GM12878 (cell line): ENCODE results near the gene EIF5A. TPM values are rescaled to one million over a fixed set of nuclear protein-coding genes. Genes with fewer than 3 reads are reported as not detected.

Experiments
- ASH2L ChIP-seq: fragments of 300-600, 200-600 bp; sonication (generic); IDR thresholded peaks from 2 replicates; pipeline ENCODE4 v1.6.1; 2017; ENCODE audit warnings: low read depth, mild to moderate bottlenecking, borderline replicate concordance
- ATF2 ChIP-seq: IDR thresholded peaks from 2 replicates; pipeline ENCODE4 v1.6.1; 2012; ENCODE audit warnings: low read length, inconsistent platforms
- BHLHE40 ChIP-seq, 2 experiments: fragments of 450-650 bp in 1 of 2; IDR thresholded peaks; 2 replicates each; pipeline ENCODE4 v1.6.1; 2011 to 2017; ENCODE audit warnings: low read depth in 2 of 2, borderline replicate concordance in 1 of 2, improper control_type of control experiment in 1 of 2, low read length in 1 of 2, mild to moderate bottlenecking in 1 of 2
- CHD2 ChIP-seq: IDR thresholded peaks from 2 replicates; pipeline ENCODE4 v1.6.1; 2011; ENCODE audit warnings: low read depth, low read length, improper control_type of control experiment, borderline replicate concordance
- CHD4 ChIP-seq: fragments of 200-600 bp; sonication (generic); IDR thresholded peaks from 2 replicates; pipeline ENCODE4 v1.6.1; 2016; ENCODE audit warnings: mild to moderate bottlenecking
- E2F4 ChIP-seq: IDR thresholded peaks from 2 replicates; pipeline ENCODE4 v1.6.1; 2012; ENCODE audit warnings: low read depth, low read length, improper control_type of control experiment
- EZH2 ChIP-seq: IDR thresholded peaks from 2 replicates; pipeline ENCODE4 v1.6.1; 2012; ENCODE audit warnings: low read depth, mild to moderate bottlenecking, control low read depth, inconsistent platforms, low read length, borderline replicate concordance; ENCODE audit not compliant: control insufficient read depth
- FOXM1 ChIP-seq: IDR thresholded peaks from 2 replicates; pipeline ENCODE4 v1.6.1; 2012; ENCODE audit warnings: low read depth, mild to moderate bottlenecking, inconsistent platforms, low read length, moderate library complexity
- GATAD2B ChIP-seq: fragments of 450-650 bp; conservative IDR thresholded peaks from 2 replicates; pipeline ENCODE4 v1.6.1; 2017; ENCODE audit warnings: low read depth, mild to moderate bottlenecking, moderate library complexity
- HCFC1 ChIP-seq: fragments of 150-350 bp; IDR thresholded peaks from 2 replicates; pipeline ENCODE4 v1.6.1; 2014; ENCODE audit warnings: low read length
- IRF3 ChIP-seq: fragments of 450-650 bp; IDR thresholded peaks from 2 replicates; pipeline ENCODE4 v1.6.1; 2014; ENCODE audit warnings: mild to moderate bottlenecking
- NBN ChIP-seq: fragments of 450-650 bp; IDR thresholded peaks from 2 replicates; pipeline ENCODE4 v1.6.1; 2016
- POU2F2 ChIP-seq: IDR thresholded peaks from 3 replicates; pipeline ENCODE4 v1.6.1; 2011; ENCODE audit warnings: low read depth, mild to moderate bottlenecking, low read length, borderline replicate concordance
- RBBP5 ChIP-seq: fragments of 200-600 bp; sonication (generic); conservative IDR thresholded peaks from 2 replicates; pipeline ENCODE4 v1.6.1; 2016
- SMAD5 ChIP-seq: IDR thresholded peaks from 2 replicates; pipeline ENCODE4 v1.6.1; 2016; ENCODE audit warnings: antibody characterized with exemption, low read depth
- ZBTB11 ChIP-seq: fragments of 450-650 bp; formaldehyde crosslinking; IDR thresholded peaks from 2 replicates; pipeline ENCODE4 v1.5.0; 2022; ENCODE audit warnings: mild to moderate bottlenecking, missing genetic modification characterization
- polyA plus RNA-seq, 11 experiments: library from polyadenylated mRNA; depleted of rRNA in 4 of 11; unstranded in 6 of 11; stranded (reverse) in 5 of 11; fragments of >200 nt; fragmentation: Nextera tagmentation in 4 of 11; fragmentation: Illumina TruSeq in 1 of 11; extraction: Ambion mirVana in 4 of 11; extraction: Trizol in 1 of 11; gene quantifications; 1 replicate in 1 of 11; 2 replicates in 10 of 11; pipeline versions ENCODE4 v1.2.1 to v1.2.3, GENCODE V29; 2011 to 2016; ENCODE audit warnings: inconsistent platforms in 2 of 11, missing spikeins in 2 of 11, low read depth in 1 of 11
- total RNA-seq, 4 experiments: library from RNA; depleted of rRNA in 3 of 4; stranded (reverse); fragments of >200 nt in 3 of 4; fragmentation: Illumina TruSeq in 1 of 4; extraction: Trizol in 1 of 4; gene quantifications; 2 replicates each; pipeline versions ENCODE4 v1.2.1 to v1.2.3, GENCODE V29; 2013 to 2021
- TF ChIP-seq, protein P1 (sequence below): fragments of 450-650 bp; formaldehyde crosslinking; IDR thresholded peaks from 2 replicates; pipeline ENCODE4 v1.4.0; 2022; ENCODE audit warnings: mild to moderate bottlenecking, moderate library complexity

The EIF5A gene
- total and polyA plus RNA-seq, 10 of the 15 experiments (the other 5 are each of a cell fraction or from before 2014, with no cell fraction given), result 26.5 to 1,792 (median 944) TPM

DNA sequence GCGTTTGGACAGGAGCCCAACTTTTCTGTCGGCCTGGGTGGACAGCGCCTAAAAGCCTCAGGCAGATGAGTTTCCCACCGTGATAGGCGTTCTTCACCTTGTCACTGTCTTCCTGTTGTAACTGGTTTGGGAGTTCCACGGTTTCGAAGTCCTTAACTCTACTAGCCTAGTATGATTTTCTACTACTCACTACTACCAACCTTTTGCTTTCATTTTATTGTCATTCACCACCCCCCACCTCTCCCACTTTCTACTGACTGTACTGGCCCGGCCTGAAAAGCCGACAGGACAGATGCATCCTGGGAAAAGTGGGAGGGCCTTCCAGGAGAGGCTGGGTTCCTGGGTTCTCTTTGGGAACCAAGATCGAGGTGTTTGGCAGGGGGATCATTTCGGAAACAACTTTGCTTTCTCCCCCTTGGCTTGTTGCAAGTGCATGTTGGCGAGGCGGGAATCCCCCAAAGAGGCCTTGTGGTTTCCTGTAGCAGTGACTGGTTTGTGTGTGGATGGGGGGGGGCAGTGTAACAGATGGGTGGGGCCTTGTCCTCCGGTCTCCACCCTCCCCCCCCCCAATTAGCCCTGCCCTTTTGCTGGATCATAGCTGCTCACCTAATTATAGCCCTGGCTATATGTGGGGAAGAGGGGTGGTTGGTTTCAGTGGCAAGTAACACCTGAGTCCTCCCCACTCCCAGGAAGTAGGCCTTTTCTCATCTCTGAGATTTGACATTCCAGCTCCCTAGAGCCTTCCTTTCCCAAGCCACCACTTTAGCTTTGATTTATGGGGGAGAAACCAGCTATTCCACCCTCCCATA is 1.4 kb downstream of the EIF5A start (continued):
- TF ChIP-seq ZBTB11, result no peak
- TF ChIP-seq ATF2, result peak; percentile 56
- TF ChIP-seq ASH2L, result no peak
- peak; percentile 28 to 32; a peak in 2 of 4 replicates for TF ChIP-seq BHLHE40 (IDR thresholded peaks at IDR 0.05; ENCODE audit: borderline replicate concordance in 1 of 2, low read depth in 2 of 2, low read length in 1 of 2)
- TF ChIP-seq FOXM1, result peak; percentile 65; the same call in 1 of the 2 replicates
- peak; percentile 66; the same call in 1 of the 2 replicates for TF ChIP-seq NBN
- no peak for TF ChIP-seq IRF3
- no peak for TF ChIP-seq CHD2
- TF ChIP-seq POU2F2, result no peak
- TF ChIP-seq, protein P1, sequence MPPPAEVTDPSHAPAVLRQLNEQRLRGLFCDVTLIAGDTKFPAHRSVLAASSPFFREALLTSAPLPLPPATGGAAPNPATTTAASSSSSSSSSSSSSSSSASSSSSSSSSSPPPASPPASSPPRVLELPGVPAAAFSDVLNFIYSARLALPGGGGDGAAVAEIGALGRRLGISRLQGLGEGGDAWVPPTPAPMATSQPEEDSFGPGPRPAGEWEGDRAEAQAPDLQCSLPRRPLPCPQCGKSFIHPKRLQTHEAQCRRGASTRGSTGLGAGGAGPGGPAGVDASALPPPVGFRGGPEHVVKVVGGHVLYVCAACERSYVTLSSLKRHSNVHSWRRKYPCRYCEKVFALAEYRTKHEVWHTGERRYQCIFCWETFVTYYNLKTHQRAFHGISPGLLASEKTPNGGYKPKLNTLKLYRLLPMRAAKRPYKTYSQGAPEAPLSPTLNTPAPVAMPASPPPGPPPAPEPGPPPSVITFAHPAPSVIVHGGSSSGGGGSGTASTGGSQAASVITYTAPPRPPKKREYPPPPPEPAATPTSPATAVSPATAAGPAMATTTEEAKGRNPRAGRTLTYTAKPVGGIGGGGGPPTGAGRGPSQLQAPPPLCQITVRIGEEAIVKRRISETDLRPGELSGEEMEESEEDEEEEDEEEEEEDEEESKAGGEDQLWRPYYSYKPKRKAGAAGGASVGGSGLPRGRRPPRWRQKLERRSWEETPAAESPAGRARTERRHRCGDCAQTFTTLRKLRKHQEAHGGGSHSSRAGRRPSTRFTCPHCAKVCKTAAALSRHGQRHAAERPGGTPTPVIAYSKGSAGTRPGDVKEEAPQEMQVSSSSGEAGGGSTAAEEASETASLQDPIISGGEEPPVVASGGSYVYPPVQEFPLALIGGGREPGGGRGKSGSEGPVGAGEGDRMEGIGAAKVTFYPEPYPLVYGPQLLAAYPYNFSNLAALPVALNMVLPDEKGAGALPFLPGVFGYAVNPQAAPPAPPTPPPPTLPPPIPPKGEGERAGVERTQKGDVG (CRISPR knock-in tag), result no peak
- no peak for TF ChIP-seq CHD4
- TF ChIP-seq HCFC1, result peak; percentile 49; the same call in 1 of the 2 replicates
- 0 out of 2 replicates have a peak, but pooled peaks have one; percentile 20 for TF ChIP-seq GATAD2B
- TF ChIP-seq E2F4, result no peak
- TF ChIP-seq EZH2, result no peak
- 0 out of 2 replicates have a peak, but pooled peaks have one; percentile 30 for TF ChIP-seq RBBP5
- TF ChIP-seq SMAD5, result peak; percentile 31
